Measurements from ENCODE around the gene FGD1.

FGD1 gene

GRCh38 chrX:54470054-54470760 lies 25.8 kb downstream of the FGD1 start:
- no peak for DNase-seq

DNA sequence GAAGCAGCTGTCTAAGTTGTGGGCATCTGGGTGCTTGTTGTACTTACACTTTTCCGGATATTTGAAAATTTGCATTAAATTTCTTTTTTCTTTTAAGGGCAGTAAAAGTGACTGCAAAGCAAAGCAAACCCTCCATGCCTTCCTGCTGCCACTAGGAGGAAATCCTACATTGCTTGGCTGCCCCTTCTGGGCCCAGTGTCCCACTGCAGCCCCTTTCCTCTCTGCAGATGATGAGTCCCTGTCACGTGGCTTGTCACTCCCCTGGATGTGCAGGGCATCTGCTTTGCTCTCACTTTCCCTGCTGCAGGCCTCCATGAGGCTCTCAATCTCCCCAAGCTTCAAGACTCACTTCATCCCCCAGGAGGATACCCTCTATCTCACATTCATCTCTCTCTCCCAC lies 43.1 kb downstream of the FGD1 start:
- DNase-seq, result no peak

DNA sequence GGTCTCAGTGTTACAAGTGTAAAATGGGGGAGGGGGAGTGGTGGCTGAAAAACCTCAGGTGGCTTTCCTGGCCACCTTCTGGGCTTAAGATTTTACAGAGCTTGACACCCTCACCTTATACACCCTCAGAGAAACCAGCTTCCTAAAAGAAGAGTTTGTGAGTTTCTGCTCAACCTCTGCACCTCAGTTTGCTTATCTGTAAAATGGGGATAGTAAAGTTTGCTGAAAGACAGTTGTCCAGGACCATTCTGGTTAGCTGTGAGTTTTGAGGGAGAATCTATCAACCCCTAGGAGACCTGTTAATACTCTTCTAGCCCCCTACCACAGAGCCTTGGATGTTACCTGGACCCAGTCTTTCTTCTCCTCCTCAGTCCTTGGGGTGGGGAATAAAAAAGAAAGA lies 46.1 kb downstream of the FGD1 start:
- DNase-seq, result no peak

GRCh38 chrX:54447461-54447860 lies 48.6 kb downstream of the FGD1 start:
- no peak for DNase-seq

- no peak for DNase-seq
Measured at GRCh38 chrX:54446084-54446483, 50.0 kb downstream of the FGD1 start.

DNA sequence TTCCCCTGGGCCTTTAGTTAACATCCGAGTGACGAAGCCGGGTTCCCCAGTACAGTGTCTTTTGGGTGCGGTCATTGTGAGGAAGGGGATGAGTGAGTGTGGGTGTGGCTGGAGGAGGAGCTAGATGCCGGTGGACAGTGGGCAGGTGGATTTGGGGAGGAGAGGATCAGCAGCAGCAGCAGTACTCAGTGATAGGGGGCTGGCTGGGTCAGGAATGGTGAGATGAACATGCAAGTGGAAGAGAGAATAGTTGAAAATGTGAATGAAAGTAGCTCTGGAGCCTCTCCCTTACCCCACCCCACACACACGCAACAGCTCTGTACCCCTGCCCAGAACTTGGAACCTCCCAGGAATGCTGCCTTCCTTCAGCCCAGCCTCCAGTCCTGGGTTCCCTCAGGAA lies 51.3 kb downstream of the FGD1 start:
- no peak for DNase-seq

GRCh38 chrX:54442790-54443189 lies 53.2 kb downstream of the FGD1 start:
- DNase-seq, result no peak

- DNase-seq, result peak; percentile 85
Measured at GRCh38 chrX:54439960-54440871, 55.8 kb downstream of the FGD1 start, which contains the start of gene TSR2. TSS of gene TSR2 (plus strand) at chrX:54440404. CDS start at chrX:54440422, 18 bp downstream.

DNA sequence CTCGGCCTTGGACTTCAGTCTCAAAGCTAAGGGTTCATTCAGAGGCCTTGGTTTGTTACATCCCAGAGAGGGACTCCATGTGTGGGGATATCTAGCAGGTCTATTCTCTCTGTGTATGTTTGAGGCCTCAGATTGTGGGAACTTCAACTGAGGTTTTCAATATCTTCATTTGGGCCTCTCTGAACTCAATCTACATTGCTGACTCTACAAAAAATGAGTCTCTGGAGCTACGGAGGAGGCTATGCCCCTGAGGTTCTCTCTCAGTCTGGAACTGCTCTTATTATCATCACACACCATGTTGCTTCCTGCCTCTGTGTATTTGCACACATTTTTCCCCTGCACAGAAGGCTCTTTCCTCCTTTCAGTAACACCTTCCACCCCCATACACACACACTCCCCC lies 60.9 kb downstream of the FGD1 start:
- DNase-seq, result no peak

DNA sequence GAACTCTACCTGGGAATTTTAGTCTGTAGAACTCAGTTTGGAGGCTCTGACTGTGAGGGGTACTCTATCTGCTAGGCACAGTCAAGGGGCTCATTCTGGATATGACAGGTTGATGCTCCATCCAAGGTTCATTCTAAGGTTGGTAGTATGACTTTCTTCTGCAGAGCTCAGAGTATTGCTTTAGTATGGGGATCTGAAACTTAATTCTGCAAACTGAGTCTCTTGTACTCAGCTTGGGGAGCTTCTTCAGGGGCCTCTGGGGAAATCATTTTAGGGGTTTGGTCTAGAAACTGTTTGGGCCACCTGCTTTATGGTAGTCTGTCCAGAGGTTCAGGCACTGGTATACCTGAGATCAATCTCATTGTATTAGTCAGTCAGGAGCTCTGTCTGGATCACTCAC lies 65.5 kb downstream of the FGD1 start:
- no peak for DNase-seq

GRCh38 chrX:54427837-54428424 lies 68.1 kb downstream of the FGD1 start:
- peak; percentile 59 for DNase-seq

DNA sequence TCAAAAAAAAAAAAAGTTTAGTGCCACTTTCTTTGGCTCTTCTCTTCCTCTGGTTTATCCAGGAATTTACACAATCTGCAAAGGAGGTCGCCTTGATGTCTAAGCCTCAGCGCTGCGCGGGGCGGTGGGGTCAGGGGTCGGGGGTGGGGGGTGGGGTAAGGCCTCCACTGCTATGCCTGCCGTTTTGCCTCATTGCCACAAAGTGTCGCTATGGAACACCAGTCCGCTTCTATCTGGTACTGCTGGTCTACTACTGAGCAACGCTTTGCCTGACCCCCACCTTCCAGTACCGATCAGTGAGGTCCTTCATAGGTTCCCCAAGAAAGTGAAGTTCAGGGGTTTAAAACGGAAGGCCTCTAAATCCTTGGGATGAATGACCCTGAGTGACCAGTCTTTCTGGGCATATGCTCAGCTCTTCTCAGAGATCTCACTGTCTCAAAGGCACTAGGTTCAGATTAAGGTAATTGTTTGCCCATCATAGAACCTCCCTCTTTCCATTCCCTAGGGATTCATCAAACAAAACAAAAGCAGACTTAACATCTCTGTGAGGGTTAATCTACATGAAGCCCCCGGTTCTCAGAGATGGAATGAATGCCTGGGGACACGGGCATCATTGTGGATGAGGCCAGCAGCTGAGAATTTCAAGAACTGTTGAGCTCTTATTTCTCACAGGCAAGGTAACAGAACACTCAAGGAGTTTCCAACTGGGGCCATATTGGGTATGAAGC lies 72.7 kb downstream of the FGD1 start:
- DNase-seq, result no peak

- DNase-seq, result no peak
Measured at GRCh38 chrX:54422168-54422567, 73.9 kb downstream of the FGD1 start.

DNA sequence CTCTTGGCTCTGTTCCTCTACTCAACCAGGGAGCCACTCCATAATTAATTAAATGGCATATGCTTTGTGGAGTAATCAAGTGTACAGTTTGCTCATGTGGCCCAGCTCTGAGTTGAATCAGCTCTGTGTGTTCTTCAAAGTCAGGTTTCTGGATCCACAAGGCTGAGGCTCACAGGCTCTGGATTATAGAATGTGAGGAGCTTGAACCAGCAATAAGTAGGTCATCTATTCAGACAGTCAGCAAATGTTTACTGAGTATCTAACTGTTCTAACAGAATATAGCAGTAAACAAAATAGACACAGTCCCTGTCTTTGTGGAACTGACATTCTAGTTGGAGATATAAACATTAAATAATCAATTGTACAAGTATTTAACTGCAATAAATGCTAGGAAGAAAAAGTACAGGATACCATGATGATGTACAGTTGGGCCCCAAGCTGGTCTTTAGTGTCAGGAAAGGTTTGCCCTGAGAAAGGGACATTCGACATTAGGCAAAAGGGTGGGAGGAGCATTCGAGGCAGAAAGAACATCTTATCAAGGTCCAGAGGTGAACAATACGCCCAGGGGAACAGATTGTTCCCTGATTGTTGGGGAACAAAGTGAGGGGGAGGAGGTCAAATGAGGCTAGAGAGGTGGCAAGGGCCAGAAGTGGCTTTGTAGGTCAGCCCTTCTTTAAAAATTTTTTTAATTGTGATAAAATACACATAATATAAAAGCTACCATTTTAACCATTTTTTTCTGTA lies 76.3 kb downstream of the FGD1 start:
- DNase-seq, result no peak

- no peak for DNase-seq
Measured at GRCh38 chrX:54416965-54417364, 79.1 kb downstream of the FGD1 start.

- DNase-seq, result no peak
Measured at GRCh38 chrX:54415534-54416350, 80.3 kb downstream of the FGD1 start.

DNA sequence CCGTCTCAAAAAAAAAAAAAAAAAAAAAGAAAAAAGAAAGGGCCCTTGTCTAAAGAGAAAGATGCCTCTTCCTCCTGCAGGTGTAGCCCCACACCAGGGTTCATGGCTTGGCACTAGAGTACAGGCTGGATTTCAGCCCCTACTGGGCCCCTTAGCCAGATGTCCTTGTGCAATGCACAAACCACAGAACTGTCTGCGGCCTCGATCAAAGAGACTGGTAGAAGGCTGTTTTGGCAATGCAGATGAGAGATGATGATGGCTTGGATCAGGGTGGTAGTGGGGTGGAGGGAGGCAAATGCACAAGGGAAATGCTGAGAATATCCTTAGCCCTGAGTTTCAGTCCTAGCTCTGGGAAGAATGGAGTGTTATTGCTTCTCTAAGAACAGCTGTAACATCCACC lies 82.3 kb downstream of the FGD1 start:
- no peak for DNase-seq

GRCh38 chrX:54411732-54412131 lies 84.3 kb downstream of the FGD1 start:
- DNase-seq, result no peak

DNA sequence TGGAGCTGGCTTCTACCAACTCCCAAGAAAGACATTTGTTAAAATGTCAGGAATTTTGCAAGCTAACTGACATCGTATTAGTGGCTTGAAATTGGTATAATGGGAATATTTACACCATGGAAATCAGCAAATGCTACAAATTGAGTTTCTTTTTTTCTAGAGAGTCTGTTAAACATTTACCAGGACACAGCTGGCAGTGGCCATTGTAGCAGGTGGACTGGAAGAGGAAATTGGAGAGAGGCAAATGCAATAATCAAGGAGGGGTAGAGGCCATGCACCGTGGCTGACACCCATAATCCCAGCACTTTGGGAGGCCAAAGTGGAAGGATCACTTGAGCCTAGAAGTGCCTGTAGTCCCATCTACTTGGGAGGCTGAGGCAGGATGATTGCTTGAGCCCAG lies 88.8 kb downstream of the FGD1 start:
- DNase-seq, result no peak

DNA sequence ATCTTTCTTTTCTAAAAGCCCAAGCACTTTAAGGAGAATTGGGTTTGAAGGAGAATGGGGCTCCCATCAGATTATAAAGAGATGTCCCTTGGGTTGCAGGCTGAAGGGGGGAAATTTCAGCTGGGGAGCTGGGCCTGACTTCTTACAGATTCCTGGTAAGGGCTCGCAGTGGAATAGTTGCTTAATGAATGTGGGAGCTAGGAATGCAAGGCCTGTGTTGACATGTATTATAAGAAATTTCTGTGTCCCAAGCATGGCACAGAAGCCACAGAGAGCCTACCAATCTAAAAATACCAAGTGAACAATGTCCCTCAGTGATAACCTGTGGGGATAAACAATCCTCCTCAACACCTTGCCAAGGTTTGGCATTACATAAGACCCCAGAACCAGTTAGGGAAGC lies 98.9 kb downstream of the FGD1 start:
- DNase-seq, result no peak

All from NCI-H146 (cell line).